HG03196 (cell line): ENCODE results near the gene FOSL1.

Source experiments
- ATAC-seq: cut with Tn5 transposase; IDR thresholded peaks from one replicate; pipeline ENCODE4 v1.9.1; 2021; ENCODE audit not compliant: unreplicated experiment

Gene FOSL1

GRCh38 chr11:65919573-65920371, 19.6 kb upstream of the FOSL1 start:
- ATAC-seq: peak; percentile 28

GRCh38 chr11:65919141-65919572, 19.0 kb upstream of the FOSL1 start, which contains the start of gene DRAP1:
Gene DRAP1 (plus strand): TSS chr11:65919426. CDS start chr11:65919502, 76 bp downstream.
- ATAC-seq: peak; percentile 73

GRCh38 chr11:65918211-65919140, 18.3 kb upstream of the FOSL1 start, which contains the start of gene C11orf68:
Gene C11orf68 (minus strand): TSS chr11:65919062. CDS start chr11:65919031, 31 bp downstream.
- peak; percentile 50 for ATAC-seq

GRCh38 chr11:65917434-65918210, 17.4 kb upstream of the FOSL1 start:
- ATAC-seq: no peak

- no peak for ATAC-seq
These were observed 16.9 kb upstream of the FOSL1 start for GRCh38 chr11:65917077-65917433.

- no peak for ATAC-seq
These were observed 16.2 kb upstream of the FOSL1 start for GRCh38 chr11:65916391-65916790.

GRCh38 chr11:65915821-65916251, 15.6 kb upstream of the FOSL1 start:
- no peak for ATAC-seq

GRCh38 chr11:65915101-65915820, 15.1 kb upstream of the FOSL1 start:
- no peak for ATAC-seq

GRCh38 chr11:65912845-65913244, 12.7 kb upstream of the FOSL1 start:
- no peak for ATAC-seq

GRCh38 chr11:65911682-65912568, 11.7 kb upstream of the FOSL1 start:
- ATAC-seq: no peak

GRCh38 chr11:65907878-65908277, 7.7 kb upstream of the FOSL1 start:
- no peak for ATAC-seq

- ATAC-seq: no peak
These were observed 6.4 kb upstream of the FOSL1 start for GRCh38 chr11:65906602-65907001.

- no peak for ATAC-seq
These were observed 3.5 kb upstream of the FOSL1 start for GRCh38 chr11:65903715-65904114.

- ATAC-seq: no peak
These were observed 2.9 kb upstream of the FOSL1 start for GRCh38 chr11:65903068-65903481.

- ATAC-seq: no peak
These were observed 652 bp upstream of the FOSL1 start for GRCh38 chr11:65900899-65901180.

GRCh38 chr11:65899356-65900124, 648 bp downstream of the FOSL1 start:
- ATAC-seq: no peak

GRCh38 chr11:65898656-65899355, 1.4 kb downstream of the FOSL1 start:
- no peak for ATAC-seq

GRCh38 chr11:65897020-65897471, 3.1 kb downstream of the FOSL1 start:
- no peak for ATAC-seq
